HCT116 (cell line): ENCODE measurements around the gene TRIM56. TPM values are rescaled to one million over a fixed set of nuclear protein-coding genes. Genes with fewer than 3 reads are reported as not detected.

Experiments
- ATAC-seq: fragments of 200-7000 bp; cut with Tn5 transposase; 2 replicates; pipeline ENCODE4 v1.9.1; 2020; ENCODE audit warnings: mild to moderate bottlenecking, moderate library complexity
- BruUV-seq: library from RNA; stranded (reverse); fragments of 400-500 nt; replicated peaks from 2 replicates; lab custom pipeline; 2021; lab: Mats Ljungman, UMichigan
- CTCF ChIA-PET: fragments of 300-600 bp; sonication (Branson Sonifier 250); formaldehyde crosslinking; loops from one replicate; lab custom pipeline; 2021; ENCODE audit warnings: antibody characterized with exemption; lab: Charles Lee
- POLR2A ChIA-PET: fragments of 300-600, 350-600 bp; sonication (Branson Sonifier 250); formaldehyde crosslinking; loops from one replicate; lab custom pipeline; 2021; ENCODE audit warnings: antibody characterized with exemption; lab: Charles Lee
- RAD21 ChIA-PET, 2 experiments: fragments of 300-600 bp; sonication (Branson Sonifier 250); formaldehyde crosslinking; loops; one replicate each; lab custom pipeline; 2023; ENCODE audit warnings: low total read pairs in 2 of 2; ENCODE audit not compliant: uncharacterized antibody in 2 of 2, unreplicated experiment in 2 of 2, low non-redundant PET in 1 of 2; lab: Charles Lee
- DNase-seq: peaks from one replicate; pipeline ENCODE4 v3.0.0-alpha.2; 2010; ENCODE audit warnings: low read depth, low spot score
- H2AFZ ChIP-seq: fragments of 200-600 bp; shearing (Covaris generic), sonication (generic); 2 replicates; pipeline ENCODE4 v1.6.1; 2017; ENCODE audit warnings: low read depth, mixed run types, mixed read lengths, antibody characterized with exemption, low read length; ENCODE audit not compliant: poor library complexity, severe bottlenecking
- H3K27ac ChIP-seq: 2 replicates; pipeline ENCODE4 v1.5.1; 2012; ENCODE audit warnings: low read depth, low read length
- H3K27me3 ChIP-seq: fragments of 200-600 bp; sonication (generic); 2 replicates; pipeline ENCODE4 v1.6.1; 2016; ENCODE audit warnings: mixed run types, low read length, mixed read lengths; ENCODE audit not compliant: insufficient read depth
- H3K36me3 ChIP-seq, 2 experiments: fragments of 200-500 bp in 1 of 2; fragments of 200-600 bp in 1 of 2; sonication (Bioruptor generic) in 1 of 2; sonication (generic) in 1 of 2; 2 replicates each; pipeline versions ENCODE4 v1.5.1 to v1.6.1; 2014 to 2016; ENCODE audit warnings: low read length in 2 of 2, inconsistent platforms in 1 of 2, mixed read lengths in 1 of 2, mixed run types in 1 of 2; ENCODE audit not compliant: insufficient read depth in 2 of 2, control insufficient read depth in 1 of 2
- H3K4me1 ChIP-seq, 2 experiments: fragments of 200-600 bp in 1 of 2; sonication (generic) in 1 of 2; 2 replicates each; pipeline versions ENCODE4 v1.5.1 to v1.6.1; 2012 to 2017; ENCODE audit warnings: low read length in 2 of 2, inconsistent platforms in 1 of 2, mild to moderate bottlenecking in 1 of 2, mixed read lengths in 1 of 2, mixed run types in 1 of 2, moderate library complexity in 1 of 2; ENCODE audit not compliant: insufficient read depth in 2 of 2, control insufficient read depth in 1 of 2
- H3K4me2 ChIP-seq: fragments of 200-600 bp; sonication (generic); 2 replicates; pipeline ENCODE4 v1.6.1; 2017; ENCODE audit warnings: mixed run types, low read length, mixed read lengths
- H3K4me3 ChIP-seq, 2 experiments: fragments of 200-600 bp in 1 of 2; sonication (generic) in 1 of 2; replicated peaks in 1 of 2; 2 replicates each; pipeline ENCODE4 v1.5.1; 2011 to 2016; ENCODE audit warnings: low read length in 2 of 2, control low read depth in 1 of 2, low read depth in 1 of 2, mild to moderate bottlenecking in 1 of 2, mixed read lengths in 1 of 2, mixed run types in 1 of 2
- H3K79me2 ChIP-seq: fragments of 200-600 bp; sonication (generic); 2 replicates; pipeline ENCODE4 v1.6.1; 2017; ENCODE audit warnings: mild to moderate bottlenecking, mixed run types, low read length, moderate library complexity, mixed read lengths; ENCODE audit not compliant: insufficient read depth
- H3K9ac ChIP-seq: fragments of 200-600 bp; sonication (generic); 2 replicates; pipeline ENCODE4 v1.6.1; 2016; ENCODE audit warnings: low read length, mixed read lengths
- H3K9me2 ChIP-seq: fragments of 200-600 bp; sonication (generic), shearing (Covaris generic); 2 replicates; pipeline ENCODE4 v1.6.1; 2017; ENCODE audit warnings: mixed run types, mild to moderate bottlenecking, moderate library complexity; ENCODE audit not compliant: insufficient read depth
- H3K9me3 ChIP-seq, 2 experiments: fragments of 200-500 bp in 1 of 2; fragments of 200-600 bp in 1 of 2; sonication (Bioruptor generic) in 1 of 2; sonication (generic) in 1 of 2; 2 replicates each; pipeline ENCODE4 v1.6.1; 2014 to 2017; ENCODE audit warnings: low read length in 2 of 2, mixed read lengths in 2 of 2, inconsistent platforms in 1 of 2, low read depth in 1 of 2, mild to moderate bottlenecking in 1 of 2, mixed run types in 1 of 2, moderate library complexity in 1 of 2; ENCODE audit not compliant: control insufficient read depth in 1 of 2, insufficient read depth in 1 of 2
- H4K20me1 ChIP-seq: fragments of 200-600 bp; sonication (generic), shearing (Covaris generic); 2 replicates; pipeline ENCODE4 v1.6.1; 2017; ENCODE audit warnings: mixed run types, mild to moderate bottlenecking, moderate library complexity; ENCODE audit not compliant: insufficient read depth
- EGR1 ChIP-seq: IDR thresholded peaks from 2 replicates; pipeline ENCODE4 v1.6.1; 2012; ENCODE audit warnings: low read depth
- EZH2phosphoT487 ChIP-seq: fragments of 200-600 bp; IDR thresholded peaks from 2 replicates; pipeline ENCODE4 v1.6.1; 2018; ENCODE audit warnings: antibody characterized with exemption, borderline replicate concordance
- JUND ChIP-seq: IDR thresholded peaks from 2 replicates; pipeline ENCODE4 v1.6.1; 2012
- POLR2AphosphoS5 ChIP-seq: IDR thresholded peaks from 2 replicates; pipeline ENCODE4 v1.6.1; 2011; ENCODE audit warnings: mild to moderate bottlenecking, low read depth, low read length, moderate library complexity
- ZNF274 ChIP-seq: fragments of 200-500 bp; sonication (Bioruptor generic); IDR thresholded peaks from 2 replicates; pipeline ENCODE4 v1.6.1; 2014; ENCODE audit warnings: mild to moderate bottlenecking, low read depth, low read length, inconsistent platforms
- intact Hi-C: fragments of 100-400 bp; cut with micrococcal nuclease; formaldehyde crosslinking; loops from 2 replicates; pipeline ENCODE4 v1.10.0; 2022
- total RNA-seq: library from RNA; stranded (reverse); gene quantifications from one replicate; pipeline ENCODE4 v1.2.1, GENCODE V29; 2021; ENCODE audit not compliant: unreplicated experiment
- TF ChIP-seq, protein P1 (sequence below): IDR thresholded peaks from 2 replicates; pipeline ENCODE4 v1.6.1; 2012
- TF ChIP-seq, protein P2 (sequence below), 3 experiments: fragments of 200-600 bp in 1 of 3; sonication (generic) in 1 of 3; IDR thresholded peaks in 2 of 3; conservative IDR thresholded peaks in 1 of 3; 2 replicates each; pipeline ENCODE4 v1.5.1; 2012 to 2017; ENCODE audit warnings: low read depth in 2 of 3, low read length in 2 of 3, antibody characterized with exemption in 1 of 3, borderline replicate concordance in 1 of 3, control low read depth in 1 of 3, mild to moderate bottlenecking in 1 of 3, mixed read lengths in 1 of 3, mixed run types in 1 of 3, moderate library complexity in 1 of 3; ENCODE audit not compliant: insufficient read depth in 1 of 3
- TF ChIP-seq, protein P3 (sequence below): IDR thresholded peaks from 2 replicates; pipeline ENCODE4 v1.6.1; 2011; ENCODE audit warnings: mild to moderate bottlenecking, low read length, moderate library complexity; ENCODE audit not compliant: insufficient replicate concordance; ENCODE audit errors: extremely low read depth

The TRIM56 gene
- total RNA-seq, 1 experiment from 2014 or later, result 25.9 TPM

DNA sequence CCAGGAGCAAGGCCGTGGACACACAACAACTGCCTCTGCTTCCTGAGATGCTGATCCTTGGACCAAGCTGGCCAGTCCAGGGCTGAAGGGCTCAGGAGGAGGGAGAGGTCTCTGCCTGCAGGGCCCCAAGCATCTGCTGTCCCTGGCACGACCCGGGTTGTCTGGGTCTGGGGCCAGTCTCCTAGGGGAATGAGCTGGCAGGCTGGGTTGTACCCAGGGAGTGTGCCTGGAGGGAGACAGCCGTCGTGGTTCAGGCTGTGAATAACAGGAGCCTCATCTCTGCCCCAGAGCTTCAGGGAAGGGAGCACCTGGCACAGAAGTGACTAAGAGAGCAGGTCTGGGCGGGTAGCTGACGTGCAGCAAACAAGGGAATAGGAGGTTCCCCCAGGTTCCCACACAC lies 23.7 kb downstream of the TRIM56 start:
- DNase-seq, result no peak
- RAD21 ChIA-PET, result no interaction called here
- no peak overlapping the region for H2AFZ ChIP-seq
- TF ChIP-seq, protein P1, sequence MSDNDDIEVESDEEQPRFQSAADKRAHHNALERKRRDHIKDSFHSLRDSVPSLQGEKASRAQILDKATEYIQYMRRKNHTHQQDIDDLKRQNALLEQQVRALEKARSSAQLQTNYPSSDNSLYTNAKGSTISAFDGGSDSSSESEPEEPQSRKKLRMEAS, result 0 out of 2 replicates have a peak, but pooled peaks have one; percentile 28
- TF ChIP-seq, protein P2, sequence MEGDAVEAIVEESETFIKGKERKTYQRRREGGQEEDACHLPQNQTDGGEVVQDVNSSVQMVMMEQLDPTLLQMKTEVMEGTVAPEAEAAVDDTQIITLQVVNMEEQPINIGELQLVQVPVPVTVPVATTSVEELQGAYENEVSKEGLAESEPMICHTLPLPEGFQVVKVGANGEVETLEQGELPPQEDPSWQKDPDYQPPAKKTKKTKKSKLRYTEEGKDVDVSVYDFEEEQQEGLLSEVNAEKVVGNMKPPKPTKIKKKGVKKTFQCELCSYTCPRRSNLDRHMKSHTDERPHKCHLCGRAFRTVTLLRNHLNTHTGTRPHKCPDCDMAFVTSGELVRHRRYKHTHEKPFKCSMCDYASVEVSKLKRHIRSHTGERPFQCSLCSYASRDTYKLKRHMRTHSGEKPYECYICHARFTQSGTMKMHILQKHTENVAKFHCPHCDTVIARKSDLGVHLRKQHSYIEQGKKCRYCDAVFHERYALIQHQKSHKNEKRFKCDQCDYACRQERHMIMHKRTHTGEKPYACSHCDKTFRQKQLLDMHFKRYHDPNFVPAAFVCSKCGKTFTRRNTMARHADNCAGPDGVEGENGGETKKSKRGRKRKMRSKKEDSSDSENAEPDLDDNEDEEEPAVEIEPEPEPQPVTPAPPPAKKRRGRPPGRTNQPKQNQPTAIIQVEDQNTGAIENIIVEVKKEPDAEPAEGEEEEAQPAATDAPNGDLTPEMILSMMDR (IDR thresholded peaks at IDR 0.05 in 2 of 3, conservative IDR thresholded peaks at IDR 0.05 in 1 of 3; ENCODE audit: borderline replicate concordance in 1 of 3, insufficient read depth in 1 of 3, low read depth in 2 of 3, low read length in 2 of 3), result no peak
- TF ChIP-seq, all 23 proteins: peak for 1
- H3K4me3 ChIP-seq, result no peak overlapping the region
- H3K27ac ChIP-seq, result no peak overlapping the region
- POLR2A ChIA-PET, result interaction anchor here (1.0 to 2.6 kb wide), 2 partner anchors 14 to 17 kb away, joined by 3 to 8 read pairs; no protein-coding TSS in a partner anchor
- peak overlapping the region; percentile 25; the same call in 1 of the 2 replicates for H3K4me2 ChIP-seq
- H3K36me3 ChIP-seq, result no peaks in the 10 kb centered on the region
- H3K27me3 ChIP-seq, result no peaks in the 10 kb centered on the region
- no TSS peak for BruUV-seq
- H3K9me2 ChIP-seq, result no peaks in the 10 kb centered on the region
- no peaks in the 10 kb centered on the region for H3K79me2 ChIP-seq
- H3K9me3 ChIP-seq, result no peaks in the 10 kb centered on the region
- H3K9ac ChIP-seq, result 0 out of 2 replicates have a peak overlapping the region, but pooled peaks have one; percentile 8
- no peaks in the 10 kb centered on the region for H4K20me1 ChIP-seq
- intact Hi-C loops, result no loop called here
- peak; percentile 44 for ATAC-seq
- peaks cover 14 to 32% of the 10 kb centered on the region in 2 experiments for H3K4me1 ChIP-seq
- CTCF ChIA-PET, result no interaction called here

DNA sequence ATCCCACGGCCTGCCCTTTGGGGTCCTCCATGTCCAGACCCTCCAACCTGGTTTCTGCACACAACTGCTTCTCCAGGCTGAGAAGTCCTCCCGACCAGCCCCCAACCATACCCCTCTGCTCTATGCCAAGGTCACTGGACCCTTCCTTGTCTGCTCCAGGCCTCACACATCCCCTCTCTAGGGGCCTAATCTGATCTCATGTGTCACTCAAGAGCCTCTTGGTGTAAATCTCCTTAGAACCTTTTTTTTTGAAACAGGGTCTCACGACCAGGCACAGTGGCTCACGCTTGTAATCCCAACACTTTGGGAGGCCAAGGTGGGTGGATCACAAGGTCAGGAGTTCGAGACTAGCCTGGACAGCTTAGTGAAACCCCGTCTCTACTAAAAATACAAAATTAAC lies 24.1 kb downstream of the TRIM56 start:
- Histone ChIP-seq H3K9ac (no peak overlapping the region), H2AFZ (no peak overlapping the region), H3K27me3 (no peaks in the 10 kb centered on the region), H3K27ac (no peak overlapping the region), H3K9me3 (no peaks in the 10 kb centered on the region), H3K79me2 (no peaks in the 10 kb centered on the region), H3K9me2 (no peaks in the 10 kb centered on the region), H4K20me1 (no peaks in the 10 kb centered on the region), H3K36me3 (no peaks in the 10 kb centered on the region), H3K4me2 (peak overlapping the region; percentile 25; the same call in 1 of the 2 replicates), H3K4me3 (no peak overlapping the region), H3K4me1 (peaks cover 10 to 32% of the 10 kb centered on the region in 2 experiments)
- RAD21 ChIA-PET, result no interaction called here
- BruUV-seq, result no TSS peak
- ATAC-seq, result no peak
- POLR2A ChIA-PET, result interaction anchor here (1.0 to 2.6 kb wide), 2 partner anchors 13 to 17 kb away, joined by 3 to 8 read pairs; no protein-coding TSS in a partner anchor
- TF ChIP-seq EZH2phosphoT487 (no peak), ZNF274 (no peak), POLR2AphosphoS5 (no peak), JUND (no peak), EGR1 (no peak)
- TF ChIP-seq, protein P3, sequence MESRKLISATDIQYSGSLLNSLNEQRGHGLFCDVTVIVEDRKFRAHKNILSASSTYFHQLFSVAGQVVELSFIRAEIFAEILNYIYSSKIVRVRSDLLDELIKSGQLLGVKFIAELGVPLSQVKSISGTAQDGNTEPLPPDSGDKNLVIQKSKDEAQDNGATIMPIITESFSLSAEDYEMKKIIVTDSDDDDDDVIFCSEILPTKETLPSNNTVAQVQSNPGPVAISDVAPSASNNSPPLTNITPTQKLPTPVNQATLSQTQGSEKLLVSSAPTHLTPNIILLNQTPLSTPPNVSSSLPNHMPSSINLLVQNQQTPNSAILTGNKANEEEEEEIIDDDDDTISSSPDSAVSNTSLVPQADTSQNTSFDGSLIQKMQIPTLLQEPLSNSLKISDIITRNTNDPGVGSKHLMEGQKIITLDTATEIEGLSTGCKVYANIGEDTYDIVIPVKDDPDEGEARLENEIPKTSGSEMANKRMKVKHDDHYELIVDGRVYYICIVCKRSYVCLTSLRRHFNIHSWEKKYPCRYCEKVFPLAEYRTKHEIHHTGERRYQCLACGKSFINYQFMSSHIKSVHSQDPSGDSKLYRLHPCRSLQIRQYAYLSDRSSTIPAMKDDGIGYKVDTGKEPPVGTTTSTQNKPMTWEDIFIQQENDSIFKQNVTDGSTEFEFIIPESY, result no peak
- DNase-seq, result no peak
- intact Hi-C loops, result no loop called here
- CTCF ChIA-PET, result no interaction called here
